A549 (cell line): ENCODE data around the gene RASA3. TPM values are rescaled to one million over a fixed set of nuclear protein-coding genes. Genes with fewer than 3 reads are reported as not detected.

ENCODE experiments used
- ATAC-seq, 2 experiments: fragments of 200-7000 bp in 1 of 2; fragments of >200 bp in 1 of 2; cut with Nextera tagmentation in 1 of 2; cut with Tn5 transposase in 1 of 2; 3 replicates each; pipeline versions ENCODE4 v1.8.0 to v1.9.1; 2018 to 2020; ENCODE audit warnings: mild to moderate bottlenecking in 1 of 2, moderate library complexity in 1 of 2
- CTCF ChIA-PET: fragments of 300-600 bp; sonication (Branson Sonifier 250); formaldehyde crosslinking; extraction: SDS; loops from one replicate; lab custom pipeline; 2021; ENCODE audit warnings: antibody characterized with exemption, inconsistent platforms; lab: Yijun Ruan, JAX
- POLR2A ChIA-PET: fragments of 350-600 bp; formaldehyde crosslinking; extraction: SDS; loops from one replicate; lab custom pipeline; 2021; ENCODE audit warnings: antibody characterized with exemption, inconsistent platforms; lab: Yijun Ruan, JAX
- DNase-seq, 2 experiments: peaks; one replicate each; pipeline versions ENCODE4 v3.0.0 to v3.0.0-alpha.2; 2011 to 2016; ENCODE audit warnings: low read depth in 1 of 2, low spot score in 1 of 2
- FAIRE-seq: peaks from 2 replicates; lab custom pipeline; 2011; peaks lifted over from hg19 to GRCh38; lab: Jason Lieb, UNC
- H3K27ac ChIP-seq, 2 experiments: fragments of >200 bp; sonication (Bioruptor Twin); formaldehyde crosslinking; 3 replicates each; pipeline ENCODE4 v1.5.1; 2016 to 2017
- H3K4me1 ChIP-seq: fragments of >200 bp; sonication (Bioruptor Twin); formaldehyde crosslinking; 3 replicates; pipeline ENCODE4 v1.6.1; 2016
- H3K4me2 ChIP-seq: fragments of >200 bp; sonication (Bioruptor Twin); formaldehyde crosslinking; 3 replicates; pipeline ENCODE4 v1.6.1; 2016
- H3K4me3 ChIP-seq: fragments of >200 bp; sonication (Bioruptor Twin); formaldehyde crosslinking; 3 replicates; pipeline ENCODE4 v1.5.1; 2016
- H3K9me3 ChIP-seq: fragments of >200 bp; sonication (Bioruptor Twin); formaldehyde crosslinking; 3 replicates; pipeline ENCODE4 v1.6.1; 2016
- CBX2 ChIP-seq: fragments of 200-600 bp; sonication (generic); IDR thresholded peaks from 2 replicates; pipeline ENCODE4 v1.6.1; 2016; ENCODE audit warnings: low read depth, mild to moderate bottlenecking, borderline replicate concordance
- CHD4 ChIP-seq: fragments of 200-600 bp; sonication (generic); IDR thresholded peaks from 2 replicates; pipeline ENCODE4 v1.6.1; 2016; ENCODE audit warnings: antibody characterized with exemption, mild to moderate bottlenecking, borderline replicate concordance
- EHF ChIP-seq: fragments of 250-450 bp; sonication (Bioruptor Pico); IDR thresholded peaks from 2 replicates; pipeline ENCODE4 v1.5.0; 2020; ENCODE audit warnings: mild to moderate bottlenecking
- FOSB ChIP-seq: fragments of 250-450 bp; sonication (Bioruptor Pico); IDR thresholded peaks from 2 replicates; pipeline ENCODE4 v1.5.0; 2020; ENCODE audit warnings: mild to moderate bottlenecking, moderate library complexity
- FOSL2 ChIP-seq, 2 experiments: fragments of 450-650 bp in 1 of 2; fragments of >200 bp in 1 of 2; sonication (Bioruptor Twin) in 1 of 2; formaldehyde crosslinking; IDR thresholded peaks; 2 replicates each; pipeline versions ENCODE4 v1.5.0 to v1.6.1; 2016 to 2020; ENCODE audit warnings: mild to moderate bottlenecking in 1 of 2, moderate library complexity in 1 of 2
- HOXA7 ChIP-seq: fragments of 250-450 bp; sonication (Bioruptor Pico); IDR thresholded peaks from 2 replicates; pipeline ENCODE4 v1.5.0; 2020; ENCODE audit warnings: mild to moderate bottlenecking, moderate library complexity
- HOXB13 ChIP-seq: fragments of 250-450 bp; sonication (Bioruptor Pico); IDR thresholded peaks from 2 replicates; pipeline ENCODE4 v1.5.0; 2020; ENCODE audit warnings: low read depth, mild to moderate bottlenecking, moderate library complexity
- JUN ChIP-seq, 2 experiments: fragments of >200 bp; sonication (Bioruptor Twin); formaldehyde crosslinking; IDR thresholded peaks; 2 replicates in 1 of 2; 3 replicates in 1 of 2; pipeline ENCODE4 v1.6.1; 2016 to 2017
- JUNB ChIP-seq: fragments of >200 bp; sonication (Bioruptor Twin); formaldehyde crosslinking; IDR thresholded peaks from 2 replicates; pipeline ENCODE4 v1.6.1; 2016
- MAFK ChIP-seq: fragments of 450-650 bp; IDR thresholded peaks from 2 replicates; pipeline ENCODE4 v1.6.1; 2014; ENCODE audit not compliant: partially characterized antibody
- MAZ ChIP-seq: fragments of 150-350 bp; IDR thresholded peaks from 2 replicates; pipeline ENCODE4 v1.6.1; 2014; ENCODE audit warnings: antibody characterized with exemption, low read depth, low read length, borderline replicate concordance
- NPAS2 ChIP-seq: fragments of 250-450 bp; sonication (Bioruptor Pico); IDR thresholded peaks from 2 replicates; pipeline ENCODE4 v1.8.0; 2022; ENCODE audit warnings: mild to moderate bottlenecking, moderate library complexity, borderline replicate concordance
- PHF8 ChIP-seq: fragments of 200-600 bp; sonication (generic); IDR thresholded peaks from 2 replicates; pipeline ENCODE4 v1.6.1; 2016; ENCODE audit warnings: low read depth, mild to moderate bottlenecking, antibody characterized with exemption, moderate library complexity, borderline replicate concordance
- POLR2AphosphoS2 ChIP-seq: conservative IDR thresholded peaks from 2 replicates; pipeline ENCODE4 v1.6.1; 2012; ENCODE audit warnings: low read length, improper control_type of control experiment, inconsistent platforms
- RARB ChIP-seq: fragments of 250-450 bp; sonication (Bioruptor Pico); IDR thresholded peaks from 2 replicates; pipeline ENCODE4 v1.8.0; 2021; ENCODE audit warnings: mild to moderate bottlenecking, moderate library complexity
- RFX5 ChIP-seq: fragments of 450-650 bp; IDR thresholded peaks from 2 replicates; pipeline ENCODE4 v1.7.1; 2014; ENCODE audit warnings: antibody characterized with exemption, mild to moderate bottlenecking, moderate library complexity
- RNF2 ChIP-seq: fragments of 200-600 bp; sonication (generic); IDR thresholded peaks from 2 replicates; pipeline ENCODE4 v1.6.1; 2016; ENCODE audit warnings: low read depth, mild to moderate bottlenecking, antibody characterized with exemption, moderate library complexity, borderline replicate concordance
- TP53 ChIP-seq: fragments of 250-450 bp; sonication (Bioruptor Pico); IDR thresholded peaks from 2 replicates; pipeline ENCODE4 v1.5.0; 2021; ENCODE audit warnings: mild to moderate bottlenecking, moderate library complexity
- ZNF302 ChIP-seq: fragments of 250-450 bp; sonication (Bioruptor Pico); IDR thresholded peaks from 2 replicates; pipeline ENCODE4 v1.9.0; 2021; ENCODE audit warnings: inconsistent platforms, mild to moderate bottlenecking, moderate library complexity
- WGBS: methylation state at CpG from one replicate; pipeline ENCODE4 v1.1.6; 2017; ENCODE audit errors: missing lambda C conversion rate; 5-methylcytosine and 5-hydroxymethylcytosine counted together
- polyA plus RNA-seq, 4 experiments: library from polyadenylated mRNA; depleted of rRNA in 3 of 4; stranded (reverse); fragments of >200 nt; fragmentation: RNase III in 1 of 4; extraction: RNeasy Plus Mini Kit Qiagen cat#74134 plus additional on column Dnase treatment in 1 of 4; gene quantifications; 2 replicates in 3 of 4; 3 replicates in 1 of 4; pipeline ENCODE4 v1.2.3, GENCODE V29; 2011 to 2017
- TF ChIP-seq, protein P1 (sequence below): fragments of >200 bp; sonication (Bioruptor Twin); formaldehyde crosslinking; IDR thresholded peaks from 2 replicates; pipeline ENCODE4 v1.6.1; 2016
- TF ChIP-seq, protein P2 (sequence below): fragments of >200 bp; sonication (Bioruptor Twin); formaldehyde crosslinking; IDR thresholded peaks from 3 replicates; pipeline ENCODE4 v1.5.1; 2016
- TF ChIP-seq, protein P3 (sequence below): fragments of 250-450 bp; sonication (Bioruptor Pico); IDR thresholded peaks from 2 replicates; pipeline ENCODE4 v1.5.0; 2020; ENCODE audit warnings: low read depth, mild to moderate bottlenecking, moderate library complexity
- TF ChIP-seq, protein P4 (sequence below): fragments of 150-350 bp; IDR thresholded peaks from 2 replicates; pipeline ENCODE4 v1.6.1; 2014; ENCODE audit warnings: low read depth, mild to moderate bottlenecking, low read length
- TF ChIP-seq, protein P5 (sequence below): IDR thresholded peaks from 2 replicates; pipeline ENCODE4 v1.6.1; 2012
- TF ChIP-seq, protein P6 (sequence below): fragments of 250-450 bp; sonication (Bioruptor Pico); IDR thresholded peaks from 2 replicates; pipeline ENCODE4 v1.5.0; 2021; ENCODE audit warnings: mild to moderate bottlenecking, moderate library complexity, borderline replicate concordance

RASA3 gene
- polyA plus RNA-seq, 2 of the 4 experiments (the other 2 are of a cell fraction) = 4.3 to 7.6 TPM

DNA sequence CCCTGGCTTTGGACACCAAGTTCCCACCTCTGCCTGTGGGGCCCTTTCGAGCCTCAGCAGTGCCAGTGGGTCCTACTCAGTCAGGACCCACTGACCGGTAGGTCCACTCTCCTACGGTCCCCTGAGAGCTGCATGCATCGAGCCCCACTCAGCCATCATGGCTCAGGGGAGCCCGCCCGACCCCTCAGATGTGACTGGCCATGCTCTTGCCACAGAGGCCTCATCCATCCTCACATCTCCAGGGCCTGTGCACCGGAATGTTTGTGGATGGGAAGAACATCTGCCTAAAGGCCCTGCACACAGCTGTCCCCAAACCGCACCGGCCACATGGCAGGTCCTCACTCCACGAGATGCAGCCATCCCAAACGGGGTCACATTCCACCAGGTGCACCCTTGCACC is 105.9 kb downstream of the RASA3 start:
- TF ChIP-seq MAZ (no peak), CBX2 (no peak), FOSB (CRISPR knock-in tag) (no peak), POLR2AphosphoS2 (no peak), JUN (IDR thresholded peaks at IDR 0.05) (no peak), PHF8 (no peak), RARB (CRISPR knock-in tag) (no peak), HOXA7 (CRISPR knock-in tag) (no peak), NPAS2 (CRISPR knock-in tag) (no peak), MAFK (no peak), ZNF302 (no peak)
- TF ChIP-seq, protein P1, sequence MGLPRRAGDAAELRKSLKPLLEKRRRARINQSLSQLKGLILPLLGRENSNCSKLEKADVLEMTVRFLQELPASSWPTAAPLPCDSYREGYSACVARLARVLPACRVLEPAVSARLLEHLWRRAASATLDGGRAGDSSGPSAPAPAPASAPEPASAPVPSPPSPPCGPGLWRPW = no peak
- TF ChIP-seq, protein P2, sequence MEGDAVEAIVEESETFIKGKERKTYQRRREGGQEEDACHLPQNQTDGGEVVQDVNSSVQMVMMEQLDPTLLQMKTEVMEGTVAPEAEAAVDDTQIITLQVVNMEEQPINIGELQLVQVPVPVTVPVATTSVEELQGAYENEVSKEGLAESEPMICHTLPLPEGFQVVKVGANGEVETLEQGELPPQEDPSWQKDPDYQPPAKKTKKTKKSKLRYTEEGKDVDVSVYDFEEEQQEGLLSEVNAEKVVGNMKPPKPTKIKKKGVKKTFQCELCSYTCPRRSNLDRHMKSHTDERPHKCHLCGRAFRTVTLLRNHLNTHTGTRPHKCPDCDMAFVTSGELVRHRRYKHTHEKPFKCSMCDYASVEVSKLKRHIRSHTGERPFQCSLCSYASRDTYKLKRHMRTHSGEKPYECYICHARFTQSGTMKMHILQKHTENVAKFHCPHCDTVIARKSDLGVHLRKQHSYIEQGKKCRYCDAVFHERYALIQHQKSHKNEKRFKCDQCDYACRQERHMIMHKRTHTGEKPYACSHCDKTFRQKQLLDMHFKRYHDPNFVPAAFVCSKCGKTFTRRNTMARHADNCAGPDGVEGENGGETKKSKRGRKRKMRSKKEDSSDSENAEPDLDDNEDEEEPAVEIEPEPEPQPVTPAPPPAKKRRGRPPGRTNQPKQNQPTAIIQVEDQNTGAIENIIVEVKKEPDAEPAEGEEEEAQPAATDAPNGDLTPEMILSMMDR = no peak
- DNase-seq (no peak), FAIRE-seq (no peak), ATAC-seq (no peak)
- no peaks in the 10 kb centered on the region for H3K9me3 ChIP-seq
- ChIA-PET CTCF (no interaction called here), POLR2A (no interaction called here)
- no peaks in the 10 kb centered on the region for H3K4me1 ChIP-seq
- no peak overlapping the region for H3K27ac ChIP-seq
- H3K4me2 ChIP-seq = no peak overlapping the region
- no peak overlapping the region for H3K4me3 ChIP-seq
- WGBS = 88% methylated on average over 7 of the region's 11 CpGs

DNA sequence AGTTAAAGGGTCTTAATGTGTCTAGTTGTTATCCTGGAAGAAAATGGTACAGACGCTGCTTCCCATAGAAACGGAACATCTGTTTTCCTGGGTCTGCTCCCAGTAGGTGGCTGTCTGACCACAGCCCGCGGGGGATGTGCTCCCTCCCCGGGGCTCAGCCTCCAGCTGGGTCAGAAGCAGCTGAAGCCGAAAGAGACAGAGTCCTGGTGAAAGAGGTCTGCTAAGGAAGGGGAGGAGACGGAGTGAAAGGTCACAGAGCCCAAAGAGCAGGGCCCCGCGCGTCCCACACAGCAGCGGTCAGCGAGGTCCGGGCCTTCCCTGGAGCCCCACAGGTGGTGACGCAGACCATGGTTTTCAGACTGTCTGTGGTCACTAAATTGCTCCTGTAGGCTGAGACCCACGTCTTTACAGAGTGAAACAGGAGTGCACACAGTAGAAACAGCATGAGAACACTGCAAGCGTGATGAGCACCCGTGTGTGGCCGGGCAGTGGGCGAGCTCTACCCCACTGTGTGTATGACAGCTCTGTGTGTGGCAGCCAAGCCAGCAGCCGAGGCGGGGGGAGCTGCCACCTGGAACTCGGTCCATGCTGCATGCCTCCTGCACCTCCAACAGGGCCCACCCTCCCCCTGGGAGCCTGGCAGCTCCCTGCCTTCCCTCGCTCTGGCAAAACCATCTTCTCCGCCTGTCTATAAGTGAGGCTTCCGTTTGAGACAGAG is 106.5 kb downstream of the RASA3 start:
- no peak for FAIRE-seq
- Histone ChIP-seq H3K27ac (no peak overlapping the region), H3K4me3 (no peak overlapping the region), H3K4me1 (no peaks in the 10 kb centered on the region), H3K9me3 (no peaks in the 10 kb centered on the region), H3K4me2 (no peak overlapping the region)
- TF ChIP-seq CHD4 = no peak
- no peak for TF ChIP-seq FOSL2 (IDR thresholded peaks at IDR 0.05)
- no peak for TF ChIP-seq FOSL2 (CRISPR knock-in tag; IDR thresholded peaks at IDR 0.05)
- TF ChIP-seq EHF (CRISPR knock-in tag) = no peak
- TF ChIP-seq, protein P3, sequence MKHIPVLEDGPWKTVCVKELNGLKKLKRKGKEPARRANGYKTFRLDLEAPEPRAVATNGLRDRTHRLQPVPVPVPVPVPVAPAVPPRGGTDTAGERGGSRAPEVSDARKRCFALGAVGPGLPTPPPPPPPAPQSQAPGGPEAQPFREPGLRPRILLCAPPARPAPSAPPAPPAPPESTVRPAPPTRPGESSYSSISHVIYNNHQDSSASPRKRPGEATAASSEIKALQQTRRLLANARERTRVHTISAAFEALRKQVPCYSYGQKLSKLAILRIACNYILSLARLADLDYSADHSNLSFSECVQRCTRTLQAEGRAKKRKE = no peak
- TF ChIP-seq, protein P4, sequence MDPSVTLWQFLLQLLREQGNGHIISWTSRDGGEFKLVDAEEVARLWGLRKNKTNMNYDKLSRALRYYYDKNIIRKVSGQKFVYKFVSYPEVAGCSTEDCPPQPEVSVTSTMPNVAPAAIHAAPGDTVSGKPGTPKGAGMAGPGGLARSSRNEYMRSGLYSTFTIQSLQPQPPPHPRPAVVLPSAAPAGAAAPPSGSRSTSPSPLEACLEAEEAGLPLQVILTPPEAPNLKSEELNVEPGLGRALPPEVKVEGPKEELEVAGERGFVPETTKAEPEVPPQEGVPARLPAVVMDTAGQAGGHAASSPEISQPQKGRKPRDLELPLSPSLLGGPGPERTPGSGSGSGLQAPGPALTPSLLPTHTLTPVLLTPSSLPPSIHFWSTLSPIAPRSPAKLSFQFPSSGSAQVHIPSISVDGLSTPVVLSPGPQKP = no peak
- no peak for TF ChIP-seq RARB (CRISPR knock-in tag)
- TF ChIP-seq PHF8 = no peak
- TF ChIP-seq RFX5 = no peak
- no peak for TF ChIP-seq RNF2
- TF ChIP-seq HOXB13 = no peak
- TF ChIP-seq, protein P5, sequence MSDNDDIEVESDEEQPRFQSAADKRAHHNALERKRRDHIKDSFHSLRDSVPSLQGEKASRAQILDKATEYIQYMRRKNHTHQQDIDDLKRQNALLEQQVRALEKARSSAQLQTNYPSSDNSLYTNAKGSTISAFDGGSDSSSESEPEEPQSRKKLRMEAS = no peak
- TF ChIP-seq JUNB = no peak
- TF ChIP-seq, protein P6, sequence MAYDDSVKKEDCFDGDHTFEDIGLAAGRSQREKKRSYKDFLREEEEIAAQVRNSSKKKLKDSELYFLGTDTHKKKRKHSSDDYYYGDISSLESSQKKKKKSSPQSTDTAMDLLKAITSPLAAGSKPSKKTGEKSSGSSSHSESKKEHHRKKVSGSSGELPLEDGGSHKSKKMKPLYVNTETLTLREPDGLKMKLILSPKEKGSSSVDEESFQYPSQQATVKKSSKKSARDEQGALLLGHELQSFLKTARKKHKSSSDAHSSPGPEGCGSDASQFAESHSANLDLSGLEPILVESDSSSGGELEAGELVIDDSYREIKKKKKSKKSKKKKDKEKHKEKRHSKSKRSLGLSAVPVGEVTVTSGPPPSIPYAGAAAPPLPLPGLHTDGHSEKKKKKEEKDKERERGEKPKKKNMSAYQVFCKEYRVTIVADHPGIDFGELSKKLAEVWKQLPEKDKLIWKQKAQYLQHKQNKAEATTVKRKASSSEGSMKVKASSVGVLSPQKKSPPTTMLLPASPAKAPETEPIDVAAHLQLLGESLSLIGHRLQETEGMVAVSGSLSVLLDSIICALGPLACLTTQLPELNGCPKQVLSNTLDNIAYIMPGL (CRISPR knock-in tag) = no peak
- no peak for TF ChIP-seq TP53
- no peak for TF ChIP-seq NPAS2 (CRISPR knock-in tag)
- ChIA-PET POLR2A (no interaction called here), CTCF (no interaction called here)
- ATAC-seq = no peak
- 79% methylated on average over 23 of the region's 25 CpGs for WGBS
- DNase-seq = no peak
